GM18508 (cell line): ENCODE results near the gene CFAP69.
"Not testable (repeated sequence)": the region's sequence is repeated elsewhere in the genome, so short reads cannot be mapped to it uniquely, and the experiment has no call there.

ENCODE experiments used
- ATAC-seq: cut with Tn5 transposase; IDR thresholded peaks from one replicate; pipeline ENCODE4 v1.9.1; 2021; ENCODE audit warnings: moderate number of reproducible peaks; ENCODE audit not compliant: insufficient read depth, unreplicated experiment

Gene CFAP69

DNA sequence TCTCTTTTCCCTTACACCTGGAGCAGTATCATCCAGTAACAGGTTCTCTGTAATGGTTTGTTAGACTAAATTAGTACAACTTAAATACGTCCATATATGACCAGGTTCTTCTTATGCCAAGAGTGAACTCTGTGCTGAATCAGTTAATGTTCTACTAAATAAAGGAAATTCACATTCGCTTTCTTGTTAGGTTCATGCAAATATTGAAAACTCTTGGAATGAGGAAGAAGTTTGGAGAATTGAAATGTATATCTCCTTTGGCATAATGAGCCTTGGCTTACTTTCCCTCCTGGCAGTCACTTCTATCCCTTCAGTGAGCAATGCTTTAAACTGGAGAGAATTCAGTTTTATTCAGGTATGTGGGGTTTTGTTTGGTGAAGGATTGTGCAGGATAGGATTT is 15.3 kb upstream of the CFAP69 start:
- ATAC-seq: no peak

DNA sequence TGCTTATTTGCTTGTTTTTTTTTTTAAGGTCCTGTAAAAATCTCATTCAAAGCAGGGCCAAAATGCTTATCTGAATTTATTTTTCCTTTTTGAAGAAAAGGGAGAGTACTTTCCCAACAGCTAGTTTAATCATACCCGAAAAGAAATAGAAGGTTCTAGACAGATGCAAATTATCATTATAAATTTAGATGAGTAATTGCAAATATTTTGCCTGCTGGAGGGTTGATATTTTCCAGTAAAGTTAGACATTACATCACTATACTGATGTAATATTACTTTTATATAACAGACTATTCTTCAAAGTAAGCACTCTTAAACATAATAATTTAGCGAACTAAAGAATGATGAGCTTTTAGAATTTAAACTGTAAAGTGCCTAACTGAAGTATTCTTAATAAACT is 14.1 kb upstream of the CFAP69 start:
- no peak for ATAC-seq

DNA sequence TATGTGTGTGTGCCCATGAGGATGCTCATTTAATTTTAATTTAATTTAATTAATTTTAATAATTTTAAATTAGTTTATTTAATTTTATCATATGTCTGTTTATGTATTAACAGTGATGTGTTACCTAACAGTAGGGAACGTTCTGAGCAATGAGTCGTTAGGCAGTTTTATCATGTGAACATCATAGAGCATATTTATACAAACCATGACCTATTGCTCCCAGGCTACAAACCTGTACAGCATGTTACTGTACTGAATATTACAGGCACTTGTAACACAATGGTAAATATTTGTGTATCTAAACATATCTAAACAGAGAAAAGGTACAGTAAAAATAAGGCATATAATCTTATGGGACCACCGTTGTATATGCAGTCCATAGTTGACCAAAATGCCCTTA is 13.7 kb upstream of the CFAP69 start:
- no peak for ATAC-seq

DNA sequence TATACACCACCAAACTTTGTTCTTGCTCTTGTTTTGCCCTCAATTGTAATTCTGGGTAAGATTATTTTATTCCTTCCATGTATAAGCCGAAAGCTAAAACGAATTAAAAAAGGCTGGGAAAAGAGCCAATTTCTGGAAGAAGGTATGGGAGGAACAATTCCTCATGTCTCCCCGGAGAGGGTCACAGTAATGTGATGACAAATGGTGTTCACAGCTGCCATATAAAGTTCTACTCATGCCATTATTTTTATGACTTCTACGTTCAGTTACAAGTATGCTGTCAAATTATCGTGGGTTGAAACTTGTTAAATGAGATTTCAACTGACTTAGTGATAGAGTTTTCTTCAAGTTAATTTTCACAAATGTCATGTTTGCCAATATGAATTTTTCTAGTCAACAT is 12.5 kb upstream of the CFAP69 start:
- no peak for ATAC-seq

DNA sequence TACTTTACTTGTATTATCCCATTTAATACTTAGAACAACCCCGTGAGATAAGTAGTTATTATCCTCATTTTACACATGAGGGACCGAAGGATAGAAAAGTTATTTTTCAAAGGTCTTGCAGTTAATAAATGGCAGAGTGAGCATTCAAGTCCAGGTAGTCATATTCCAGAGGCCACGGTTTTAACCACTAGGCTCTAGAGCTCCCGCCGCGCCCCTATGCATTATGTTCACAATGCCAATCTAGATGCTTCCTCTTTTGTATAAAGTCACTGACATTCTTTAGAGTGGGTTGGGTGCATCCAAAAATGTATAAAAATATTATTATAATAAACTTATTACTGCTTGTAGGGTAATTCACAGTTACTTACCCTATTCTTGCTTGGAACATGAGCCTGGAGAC is 11.4 kb upstream of the CFAP69 start:
- ATAC-seq: no peak

DNA sequence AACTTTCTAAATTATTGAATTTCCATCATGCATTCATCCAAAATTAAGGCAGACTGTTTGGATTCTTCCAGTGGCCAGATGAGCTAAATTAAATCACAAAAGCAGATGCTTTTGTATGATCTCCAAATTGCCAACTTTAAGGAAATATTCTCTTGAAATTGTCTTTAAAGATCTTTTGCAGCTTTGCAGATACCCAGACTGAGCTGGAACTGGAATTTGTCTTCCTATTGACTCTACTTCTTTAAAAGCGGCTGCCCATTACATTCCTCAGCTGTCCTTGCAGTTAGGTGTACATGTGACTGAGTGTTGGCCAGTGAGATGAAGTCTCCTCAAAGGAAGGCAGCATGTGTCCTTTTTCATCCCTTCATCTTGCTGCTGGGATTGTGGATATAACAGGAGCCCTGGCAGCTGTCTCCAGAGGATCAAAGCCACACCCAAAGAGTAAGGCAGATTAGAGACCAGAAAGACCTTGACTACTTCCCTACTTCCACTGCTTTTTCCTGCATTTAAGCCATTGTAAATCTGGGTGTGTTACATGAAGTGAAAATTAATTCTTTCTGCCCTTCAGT is 8.2 kb upstream of the CFAP69 start:
- ATAC-seq: no peak

DNA sequence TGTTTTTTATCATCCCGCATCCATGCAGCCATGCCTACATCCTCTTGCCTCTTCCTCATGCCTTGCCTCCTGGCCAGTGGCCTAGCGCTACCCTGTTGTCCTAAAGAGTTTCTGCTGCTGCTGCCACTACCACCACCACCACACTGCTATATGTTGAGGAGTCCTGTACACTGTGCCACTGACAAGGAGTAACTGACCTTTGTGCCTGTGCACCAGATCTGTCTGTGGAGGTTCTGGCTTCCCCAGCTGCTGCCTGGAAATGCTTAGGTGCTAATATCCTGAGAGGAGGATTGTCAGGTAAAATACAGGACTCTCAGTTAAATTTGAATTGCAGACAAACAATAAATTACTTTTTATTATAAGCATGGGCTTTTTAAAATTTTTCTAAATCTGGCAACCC is 7.0 kb upstream of the CFAP69 start:
- ATAC-seq: no peak

DNA sequence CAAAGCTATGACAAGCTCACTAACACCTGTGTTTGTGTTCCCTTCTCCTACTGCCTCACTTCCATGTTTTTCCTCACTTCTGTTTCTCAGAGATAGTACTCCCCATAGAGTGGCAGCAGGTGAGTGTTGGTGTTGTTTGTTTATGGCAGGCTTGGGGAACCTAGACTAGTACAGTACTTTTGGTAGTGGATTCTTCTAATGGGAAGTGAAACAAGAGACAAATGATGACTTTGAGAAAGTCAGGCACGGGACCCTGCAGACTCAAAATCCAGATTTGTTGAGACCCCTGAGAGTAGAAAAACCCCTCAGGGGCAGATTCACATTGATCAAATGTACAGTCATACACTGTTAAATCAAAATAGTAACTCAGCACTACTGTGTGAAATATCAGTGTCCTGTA is 6.4 kb upstream of the CFAP69 start:
- no peak for ATAC-seq

DNA sequence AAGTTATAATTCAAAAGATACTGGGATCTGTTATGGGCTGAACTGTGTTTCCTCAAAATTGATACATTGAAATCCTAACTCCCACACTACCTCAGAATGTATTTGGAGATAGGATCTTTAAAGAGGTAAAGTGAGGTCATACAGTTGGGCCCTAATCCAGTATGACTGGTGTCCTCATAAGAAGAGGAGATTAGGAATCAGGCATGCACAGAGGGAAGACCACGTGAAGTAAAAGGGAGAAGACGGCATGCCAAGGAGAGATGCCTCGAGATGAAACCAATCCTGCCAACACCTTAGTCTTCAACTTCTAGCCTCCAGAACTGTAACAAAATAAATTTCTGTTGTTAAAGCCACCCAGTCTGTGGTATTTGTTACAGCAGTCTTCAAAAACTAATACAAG is 5.9 kb upstream of the CFAP69 start:
- ATAC-seq: no peak

DNA sequence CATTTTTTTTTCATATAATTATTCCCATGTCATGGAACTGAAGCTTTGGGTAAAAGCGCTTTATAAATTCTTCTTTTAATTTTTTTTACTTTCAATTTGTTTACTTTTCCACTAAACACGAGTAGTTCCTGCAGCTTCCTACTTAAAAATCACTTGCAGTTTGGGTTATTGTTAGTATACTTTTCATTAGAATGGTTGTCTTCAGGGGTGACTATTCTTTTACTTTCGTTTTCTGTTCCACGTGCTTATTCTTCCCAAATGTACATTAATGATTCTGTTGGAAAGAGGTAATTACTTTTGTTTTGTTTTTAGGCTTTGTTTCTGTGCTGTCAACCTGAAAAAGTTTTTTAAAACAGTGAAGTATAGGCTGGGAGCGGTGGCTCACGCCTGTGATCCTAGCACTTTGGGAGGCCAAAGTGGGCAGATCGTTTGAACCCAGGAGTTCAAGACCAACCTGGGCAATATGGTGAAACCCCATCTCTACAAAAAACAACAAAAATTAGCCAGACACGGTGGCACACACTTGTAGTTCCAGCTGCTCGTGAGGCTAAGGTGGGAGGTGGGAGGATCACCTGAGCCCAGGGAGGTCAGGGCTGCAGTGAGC is 5.2 kb upstream of the CFAP69 start:
- ATAC-seq: no peak

DNA sequence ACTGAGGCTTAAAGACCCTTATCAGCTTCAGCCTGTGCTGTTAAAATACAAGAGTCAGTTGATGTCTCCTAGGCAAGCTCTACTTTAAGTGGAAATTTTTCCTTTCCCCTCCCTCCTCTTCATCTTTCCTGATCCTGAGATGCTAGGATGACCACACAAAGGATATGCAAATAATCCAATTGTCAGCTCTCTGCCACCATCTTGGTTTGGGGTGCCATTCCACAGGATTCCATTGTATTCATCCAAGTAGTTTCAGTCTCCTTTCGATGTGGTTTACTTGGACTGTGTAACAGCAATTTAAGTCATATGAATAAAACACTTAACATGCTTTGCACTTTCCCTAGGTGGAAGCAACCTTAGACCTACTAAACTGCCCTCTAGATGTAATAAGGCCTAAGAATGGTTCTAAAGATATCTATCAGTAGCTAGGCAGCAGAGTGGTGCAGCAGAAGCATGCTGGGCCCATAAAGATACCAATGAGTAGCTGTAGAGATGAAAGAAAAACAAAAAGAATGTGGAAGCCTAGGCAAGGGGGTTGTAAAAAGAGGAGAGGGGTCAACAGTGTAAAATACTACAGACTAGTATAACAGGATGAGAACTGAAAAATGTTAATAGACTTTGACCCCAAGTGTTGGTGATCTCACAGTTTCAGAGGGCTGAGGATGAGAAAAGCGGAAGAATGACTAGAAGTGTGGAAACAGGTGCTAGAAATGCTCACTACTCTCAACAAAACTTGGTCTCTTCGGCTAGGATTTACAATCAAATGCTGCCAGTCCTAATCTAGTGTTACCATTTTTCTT is 2.4 kb upstream of the CFAP69 start:
- peak; percentile 61 for ATAC-seq

DNA sequence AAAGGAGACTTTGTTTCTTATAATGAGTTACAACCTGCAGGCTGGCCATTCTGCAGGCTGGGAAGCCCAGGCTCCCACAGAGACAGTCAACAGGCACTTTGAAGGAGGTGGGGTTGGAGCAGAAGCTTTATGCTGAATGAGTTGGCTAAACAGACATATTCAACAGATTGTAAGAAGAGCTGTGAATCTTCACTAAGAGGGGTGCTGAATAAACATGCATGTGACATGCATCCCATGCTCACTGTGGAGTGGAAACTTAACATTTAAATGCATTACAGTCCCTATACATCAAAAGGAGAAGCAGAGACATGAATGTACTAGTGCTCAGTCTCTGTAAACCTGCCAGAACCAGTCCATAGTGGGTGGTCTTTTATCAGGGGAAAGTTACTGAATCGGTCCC is 1.4 kb upstream of the CFAP69 start:
- no peak for ATAC-seq

DNA sequence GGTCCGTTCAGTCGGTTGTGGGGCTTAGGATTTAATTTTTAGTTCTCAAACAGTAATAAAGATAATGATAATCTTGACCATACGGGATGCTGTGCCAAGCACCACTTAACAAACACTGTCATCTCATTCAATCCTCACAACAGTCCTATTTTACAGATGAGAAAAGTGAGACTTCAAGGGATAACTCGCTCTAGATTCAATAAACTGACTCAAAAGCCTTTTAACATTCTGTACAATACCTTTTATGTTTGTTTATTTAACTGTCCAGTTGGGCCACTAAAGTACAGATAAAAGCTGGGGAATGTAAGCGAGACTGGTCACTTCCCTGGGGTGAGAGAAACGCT is 437 bp upstream of the CFAP69 start:
- no peak for ATAC-seq

DNA sequence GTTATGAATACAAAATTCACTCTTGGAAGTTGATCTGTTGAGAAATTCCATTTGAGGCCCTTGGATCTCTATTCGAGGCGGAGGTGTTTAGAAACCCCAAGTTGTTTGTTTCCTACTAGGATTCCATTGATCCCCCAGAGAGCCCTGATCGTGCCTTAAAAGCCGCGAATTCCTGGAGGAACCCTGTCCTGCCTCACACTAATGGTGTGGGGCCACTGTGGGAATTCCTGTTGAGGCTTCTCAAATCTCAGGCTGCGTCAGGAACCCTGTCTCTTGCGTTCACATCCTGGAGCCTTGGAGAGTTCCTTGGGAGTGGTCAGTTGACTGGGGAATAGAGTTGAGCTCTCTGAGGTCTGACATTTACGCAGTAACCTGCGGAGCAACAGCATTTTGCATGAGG is 1.2 kb downstream of the CFAP69 start:
- no peak for ATAC-seq

DNA sequence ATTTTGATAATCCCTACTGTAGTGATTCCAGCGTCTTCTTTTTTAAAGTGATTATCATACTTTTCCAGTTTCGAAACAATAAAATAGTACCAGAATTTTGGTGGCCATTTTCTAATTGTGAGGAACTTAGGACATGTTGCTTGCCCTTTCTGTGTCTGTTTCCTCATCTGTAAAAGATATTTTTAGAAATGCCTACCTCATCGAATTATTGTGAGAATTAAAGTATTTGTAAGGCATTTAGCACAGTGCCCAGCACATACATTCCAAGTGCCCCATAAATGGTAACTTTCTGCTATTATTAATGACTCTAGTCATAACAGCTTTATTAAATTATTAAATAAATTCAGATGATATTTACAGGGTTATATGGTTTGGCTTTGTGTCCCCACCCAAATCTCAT is 3.7 kb downstream of the CFAP69 start:
- ATAC-seq: no peak

DNA sequence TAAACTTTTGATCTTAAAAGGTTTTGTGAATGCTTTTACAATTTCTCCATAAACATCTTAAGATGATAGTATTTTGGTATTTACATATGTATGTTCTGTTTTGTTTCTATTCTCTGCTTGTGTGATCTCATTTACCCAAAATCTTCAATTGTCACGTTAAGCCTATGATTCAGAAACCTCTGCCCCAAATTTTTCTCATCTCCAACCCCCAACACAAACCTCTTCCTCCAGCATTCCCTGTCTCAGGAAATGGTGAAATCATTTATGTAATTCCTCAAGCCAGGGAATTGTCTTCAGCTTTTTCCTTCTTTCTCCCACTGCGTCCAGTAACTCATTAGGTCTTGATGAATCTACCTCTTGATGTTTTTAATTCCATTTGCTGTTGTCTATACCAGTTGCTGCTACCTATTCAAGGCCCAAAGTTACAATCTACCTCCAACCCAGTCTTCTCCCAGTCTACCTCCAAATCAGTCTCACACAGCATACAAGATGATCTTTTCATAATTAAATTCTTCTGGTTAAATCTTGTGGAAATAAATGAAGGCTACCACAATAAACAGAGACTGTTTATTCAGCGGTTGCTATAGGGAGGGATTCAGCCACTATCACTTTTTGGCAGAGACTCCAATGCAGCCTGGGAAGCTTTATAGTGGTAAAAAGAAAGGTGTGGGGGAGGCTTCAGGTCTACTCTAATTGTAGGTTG is 5.8 kb downstream of the CFAP69 start:
- ATAC-seq: no peak

DNA sequence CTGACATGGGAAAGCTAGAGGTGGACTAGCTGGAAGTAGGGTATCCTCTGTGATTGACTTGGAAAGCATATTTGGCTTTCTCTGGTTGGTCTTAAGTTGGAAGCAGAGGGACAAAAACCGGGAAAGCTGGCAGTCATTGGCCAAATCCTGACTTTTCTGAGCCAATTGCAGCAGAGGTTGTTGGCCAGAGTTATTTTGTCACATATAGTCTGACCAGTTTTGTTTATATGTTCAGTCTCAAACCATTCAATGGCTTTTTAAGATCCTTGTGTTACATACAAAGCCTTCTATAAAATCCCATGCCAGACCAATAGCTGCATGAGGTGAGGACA is 6.3 kb downstream of the CFAP69 start:
- ATAC-seq: no peak

DNA sequence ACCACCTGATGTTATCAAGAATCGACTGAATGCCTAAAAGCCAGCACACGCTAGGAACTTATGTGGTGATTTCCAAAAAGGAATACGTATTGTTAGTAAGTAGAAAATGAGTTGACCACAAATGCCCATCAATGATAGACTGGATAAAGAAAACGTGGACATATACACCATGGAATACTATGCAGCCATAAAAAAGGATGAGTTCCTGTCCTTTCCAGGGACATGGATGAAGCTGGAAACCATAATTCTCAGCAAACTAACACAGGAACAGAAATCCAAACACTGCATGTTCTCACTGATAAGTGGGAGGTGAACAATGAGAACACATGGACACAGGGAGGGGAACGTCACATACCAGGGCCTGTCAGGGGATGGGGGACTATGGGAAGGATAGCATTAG is 11.0 kb downstream of the CFAP69 start:
- ATAC-seq: not testable (repeated sequence)

DNA sequence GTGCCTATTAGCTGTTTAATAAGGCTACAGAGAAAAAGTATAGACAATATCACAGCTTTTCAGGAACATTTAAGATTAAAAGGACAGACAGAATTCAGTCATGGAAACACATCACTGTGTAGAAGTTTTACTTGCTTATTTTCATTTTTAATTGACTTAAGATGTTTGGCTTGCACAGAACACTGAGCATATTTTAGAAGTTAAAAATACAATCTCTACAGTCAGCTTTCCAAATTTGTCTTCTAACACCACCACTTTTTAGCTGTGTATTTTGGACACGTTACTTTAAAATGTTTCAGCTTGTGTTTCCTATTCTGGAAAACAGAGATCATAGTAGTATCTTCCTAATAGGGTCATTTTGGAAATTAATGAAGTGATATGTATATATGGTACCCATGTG is 11.8 kb downstream of the CFAP69 start:
- no peak for ATAC-seq

DNA sequence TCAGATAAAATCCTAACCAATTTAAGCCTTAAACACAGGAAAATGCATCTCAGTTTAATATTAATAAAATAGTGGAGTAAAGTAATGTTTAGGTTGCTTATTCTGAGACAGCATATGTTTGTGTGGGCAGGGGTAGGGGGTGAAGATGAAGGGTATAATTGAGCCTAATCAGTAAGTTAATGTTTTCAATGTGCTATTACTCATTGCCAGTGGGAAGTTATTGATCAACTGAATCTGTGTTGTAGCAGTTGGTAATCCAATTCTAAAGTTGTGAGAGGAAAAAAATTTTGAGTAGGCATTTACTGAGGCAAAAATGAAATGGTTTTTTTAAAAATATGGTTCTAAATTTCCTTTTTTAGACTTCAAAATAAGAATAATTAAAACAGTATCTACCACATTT is 16.5 kb downstream of the CFAP69 start:
- ATAC-seq: peak; percentile 40

DNA sequence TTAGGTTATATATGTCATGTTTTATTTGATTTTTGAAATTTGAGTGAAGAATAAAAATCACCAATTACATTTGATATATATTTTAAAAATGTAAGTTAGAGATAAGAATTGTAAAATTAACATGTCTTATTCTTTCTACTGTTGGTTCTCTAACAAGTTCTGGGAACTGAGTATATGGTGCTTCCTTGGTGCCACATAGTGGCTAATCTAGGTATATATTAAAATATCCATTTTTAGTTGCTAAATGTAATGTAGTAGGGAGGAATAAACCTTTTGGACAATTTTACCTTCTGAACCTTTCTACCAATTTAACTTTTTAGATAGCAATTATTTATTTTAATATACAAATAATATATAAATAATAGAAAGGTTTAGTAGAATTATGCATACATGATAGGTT is 17.5 kb downstream of the CFAP69 start:
- peak; percentile 83 for ATAC-seq

DNA sequence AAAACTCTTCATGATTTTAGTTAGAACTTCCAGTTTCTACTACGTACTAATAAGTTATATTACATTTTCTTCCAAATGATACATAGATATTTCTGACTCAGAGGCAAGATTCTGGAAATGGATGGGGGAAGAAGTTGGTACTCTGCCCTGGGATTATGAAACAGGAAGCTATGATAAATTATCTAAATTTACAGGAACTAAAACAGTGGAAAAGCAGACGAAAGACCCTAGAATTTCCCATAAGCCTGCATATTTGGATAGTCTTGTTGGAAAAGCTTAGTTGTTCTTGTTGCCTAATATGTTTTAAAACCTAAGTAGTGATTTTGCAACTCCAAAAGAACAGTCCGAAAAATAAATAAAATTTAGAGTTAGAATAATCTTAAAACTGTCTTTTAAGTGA is 21.8 kb downstream of the CFAP69 start:
- ATAC-seq: no peak
